PFSK-1 (cell line): Measurements from ENCODE around the gene PLCXD1.

Experiments used
- FOXP2 ChIP-seq: optimal IDR thresholded peaks from 2 replicates; pipeline ENCODE3; 2011; ENCODE audit warnings: borderline replicate concordance, control low read depth, inconsistent platforms; ENCODE audit not compliant: insufficient read depth; ENCODE audit errors: extremely low read length, extremely low read depth
- POLR2AphosphoS5 ChIP-seq: IDR thresholded peaks from 2 replicates; pipeline ENCODE4 v1.6.1; 2012; ENCODE audit warnings: low read depth, mild to moderate bottlenecking, control low read depth, low read length, moderate library complexity
- REST ChIP-seq, 2 experiments: IDR thresholded peaks; 2 replicates each; pipeline versions ENCODE4 v1.6.1 to v1.8.0; 2011 to 2012; ENCODE audit warnings: low read depth in 2 of 2, low read length in 2 of 2, control low read depth in 1 of 2, inconsistent platforms in 1 of 2, mild to moderate bottlenecking in 1 of 2, moderate library complexity in 1 of 2; ENCODE audit not compliant: insufficient read depth in 1 of 2
- SIN3A ChIP-seq: IDR thresholded peaks from 2 replicates; pipeline ENCODE4 v1.6.1; 2012; ENCODE audit warnings: mild to moderate bottlenecking, low read length, moderate library complexity, borderline replicate concordance; ENCODE audit not compliant: insufficient read depth
- TAF1 ChIP-seq: IDR thresholded peaks from 2 replicates; pipeline ENCODE4 v1.6.1; 2012; ENCODE audit warnings: low read length, control low read depth, borderline replicate concordance; ENCODE audit not compliant: insufficient read depth

The PLCXD1 gene

DNA sequence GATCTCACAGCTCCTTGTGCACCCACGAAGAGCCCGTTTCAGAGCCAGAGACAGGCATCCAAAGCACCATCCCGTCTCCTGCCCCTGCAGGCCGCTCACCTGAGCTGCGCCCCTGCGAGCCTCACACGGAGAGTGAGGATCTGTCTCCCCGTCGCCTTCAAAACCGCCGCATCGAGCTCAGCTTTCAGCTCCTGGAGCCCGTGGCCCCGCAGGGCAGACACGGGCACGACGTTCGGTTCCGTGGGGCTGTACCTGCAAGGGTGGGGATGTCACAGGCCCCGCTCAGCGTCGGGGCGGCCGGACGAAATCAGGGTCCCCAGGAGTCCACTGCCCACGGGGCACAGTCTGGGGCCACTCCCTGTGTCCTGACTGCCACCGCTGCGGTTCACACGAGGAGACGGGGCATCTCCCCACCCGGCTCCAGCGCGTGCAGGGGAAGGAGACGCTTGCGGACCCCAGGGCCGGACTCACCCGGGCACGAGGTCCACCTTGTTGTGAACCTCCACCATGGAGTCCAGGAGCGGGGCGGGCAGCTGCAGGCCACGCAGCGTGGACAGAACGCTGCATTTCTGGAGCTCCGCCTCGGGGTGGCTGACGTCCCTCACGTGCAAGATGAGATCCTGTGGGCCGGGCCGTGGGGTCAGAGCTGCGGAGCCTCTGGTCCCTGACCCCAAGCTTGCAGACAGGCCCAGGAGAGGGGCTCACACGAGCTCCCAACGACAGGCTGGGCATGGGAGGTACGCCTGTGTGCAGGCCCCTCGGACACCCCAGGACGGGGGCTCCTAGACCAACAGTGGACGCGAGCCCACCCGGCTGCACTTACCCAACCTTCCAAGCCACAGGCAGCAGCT is 26.3 kb downstream of the PLCXD1 start:
- TF ChIP-seq POLR2AphosphoS5 (peak; percentile 19; the same call in 1 of the 2 replicates), REST (IDR thresholded peaks at IDR 0.05; ENCODE audit: insufficient read depth in 1 of 2, low read depth in 2 of 2, low read length in 2 of 2) (no peak)

GRCh38 chrX:308821-309520 is 27.8 kb downstream of the PLCXD1 start:
- TF ChIP-seq REST (IDR thresholded peaks at IDR 0.05; ENCODE audit: insufficient read depth in 1 of 2, low read depth in 2 of 2, low read length in 2 of 2) (no peak), TAF1 (no peak)

DNA sequence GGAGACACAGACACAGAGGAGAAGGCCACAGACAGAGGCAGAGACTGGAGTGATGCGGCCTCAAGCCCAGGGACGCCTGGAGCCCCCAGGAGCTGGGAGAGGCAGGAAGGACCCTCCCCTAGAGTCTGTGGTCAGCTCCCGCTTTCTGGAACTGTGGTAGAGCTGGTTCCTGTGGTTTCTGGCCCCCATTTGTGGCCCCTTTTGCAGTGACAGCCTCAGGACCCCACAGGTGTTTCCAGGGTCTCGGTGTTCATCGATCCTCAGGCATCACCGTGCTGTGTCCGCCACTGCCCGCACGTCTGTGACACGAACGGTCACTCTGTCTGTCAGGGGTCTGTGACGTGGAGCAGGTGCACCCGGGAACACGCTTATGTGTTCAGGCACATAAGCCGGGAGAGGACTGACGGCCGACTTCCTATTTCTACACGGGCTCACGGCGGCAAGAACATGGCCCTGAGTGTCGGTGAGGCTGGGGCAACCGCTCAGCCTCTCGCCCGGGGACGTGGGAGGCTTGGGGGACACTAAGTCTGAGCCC is 29.5 kb downstream of the PLCXD1 start:
- no peak for TF ChIP-seq FOXP2
- no peak for TF ChIP-seq TAF1
- no peak for TF ChIP-seq POLR2AphosphoS5
- no peak for TF ChIP-seq REST (IDR thresholded peaks at IDR 0.05; ENCODE audit: insufficient read depth in 1 of 2, low read depth in 2 of 2, low read length in 2 of 2)
- no peak for TF ChIP-seq SIN3A

DNA sequence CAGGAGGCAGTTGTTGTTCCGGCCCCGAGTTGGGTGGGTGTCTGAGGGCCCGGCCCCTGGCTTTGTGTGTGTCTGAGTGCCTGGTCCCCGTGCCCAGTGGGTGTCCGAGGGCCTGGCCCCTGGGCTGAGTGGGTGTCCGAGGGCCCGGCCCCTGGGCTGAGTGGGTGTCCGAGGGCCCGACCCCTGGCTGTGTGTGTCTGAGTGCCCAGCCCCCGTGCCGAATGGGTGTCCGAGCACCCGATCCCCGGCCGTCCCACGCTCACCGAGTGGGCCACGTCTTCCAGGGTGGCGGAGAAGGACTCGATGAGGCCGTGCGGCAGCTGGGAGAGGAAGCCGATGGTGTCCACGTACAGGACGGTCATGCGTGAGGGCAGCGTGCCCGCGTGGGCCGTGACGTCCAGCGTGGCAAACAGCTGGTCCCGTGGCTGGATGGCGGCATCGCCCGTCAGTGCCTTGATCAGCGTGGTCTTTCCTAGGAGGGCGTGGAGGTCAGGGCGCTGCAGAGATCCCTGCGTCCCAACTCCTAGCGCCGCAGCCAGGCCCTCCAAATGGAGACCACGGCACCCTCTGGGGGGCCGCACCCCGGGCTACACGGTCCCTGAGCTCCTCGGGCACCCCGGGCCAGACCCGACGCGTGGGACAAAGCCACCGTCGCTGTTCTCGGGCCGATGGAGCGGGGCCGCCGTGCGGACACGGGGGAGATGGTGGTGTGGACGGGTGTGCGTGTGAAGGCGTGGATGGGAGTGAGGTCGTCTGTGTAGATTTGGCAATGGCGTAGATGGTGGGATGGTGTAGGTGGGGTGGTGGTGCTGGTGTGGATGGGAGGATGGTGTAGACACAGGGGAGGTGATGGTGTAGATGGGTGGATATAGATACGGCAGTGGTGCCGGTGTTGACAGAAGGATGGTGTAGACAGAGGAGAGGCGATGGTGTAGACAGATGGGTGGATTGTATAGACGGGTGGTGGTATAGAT is 30.3 kb downstream of the PLCXD1 start:
- TF ChIP-seq POLR2AphosphoS5, result no peak

DNA sequence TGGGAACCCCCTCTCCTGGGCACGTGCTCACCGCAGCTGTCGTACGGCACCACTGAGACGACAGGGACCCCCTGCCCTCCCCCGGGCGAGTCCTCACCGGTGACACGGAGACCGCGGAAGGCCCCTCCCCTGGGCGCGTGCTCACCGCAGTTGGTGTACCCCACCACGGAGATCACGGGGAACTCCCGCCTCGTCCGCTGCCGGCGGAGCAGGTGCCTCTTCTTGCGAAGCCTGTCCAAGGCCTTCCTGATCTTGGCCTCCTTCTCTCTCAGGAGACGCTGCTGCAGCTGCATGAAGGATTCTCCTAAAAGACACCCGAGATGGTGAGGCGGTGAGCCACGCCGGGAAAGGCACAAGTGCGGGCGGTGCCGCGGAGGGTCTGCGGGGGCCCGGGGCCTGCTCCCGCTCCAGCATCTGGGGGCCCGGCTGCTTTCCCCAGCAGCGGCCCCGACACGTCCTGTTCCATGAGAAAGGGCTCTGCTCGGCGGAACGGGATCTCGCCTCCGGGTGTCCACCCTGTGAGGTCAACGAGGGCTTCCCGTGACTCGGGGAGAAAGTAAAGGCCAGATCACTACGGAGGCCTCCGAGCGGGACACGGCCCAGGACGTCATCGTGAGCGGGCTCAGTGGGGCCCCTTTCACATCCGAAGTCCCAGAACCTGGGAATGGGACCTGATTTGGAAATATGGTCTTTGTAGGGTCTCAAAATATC is 31.6 kb downstream of the PLCXD1 start:
- no peak for TF ChIP-seq TAF1
- TF ChIP-seq SIN3A, result no peak
- TF ChIP-seq FOXP2, result no peak
- no peak for TF ChIP-seq POLR2AphosphoS5
- TF ChIP-seq REST (IDR thresholded peaks at IDR 0.05; ENCODE audit: insufficient read depth in 1 of 2, low read depth in 2 of 2, low read length in 2 of 2), result no peak
